SU-DHL-6 (cell line): ENCODE data around the gene BAMBI.

Source experiments
- CTCF ChIP-seq: fragments of 200-600 bp; sonication (generic); IDR thresholded peaks from one replicate; pipeline ENCODE4 v1.5.1; 2017; ENCODE audit warnings: antibody characterized with exemption, mild to moderate bottlenecking, low read length, moderate library complexity; ENCODE audit not compliant: insufficient read depth, poor library complexity, severe bottlenecking
- EZH2phosphoT487 ChIP-seq: fragments of 200-600 bp; sonication (generic), shearing (Covaris generic); conservative IDR thresholded peaks from 2 replicates; pipeline ENCODE4 v1.6.1; 2018; ENCODE audit warnings: mild to moderate bottlenecking, antibody characterized with exemption, low read length, moderate library complexity, mixed read lengths

DNA sequence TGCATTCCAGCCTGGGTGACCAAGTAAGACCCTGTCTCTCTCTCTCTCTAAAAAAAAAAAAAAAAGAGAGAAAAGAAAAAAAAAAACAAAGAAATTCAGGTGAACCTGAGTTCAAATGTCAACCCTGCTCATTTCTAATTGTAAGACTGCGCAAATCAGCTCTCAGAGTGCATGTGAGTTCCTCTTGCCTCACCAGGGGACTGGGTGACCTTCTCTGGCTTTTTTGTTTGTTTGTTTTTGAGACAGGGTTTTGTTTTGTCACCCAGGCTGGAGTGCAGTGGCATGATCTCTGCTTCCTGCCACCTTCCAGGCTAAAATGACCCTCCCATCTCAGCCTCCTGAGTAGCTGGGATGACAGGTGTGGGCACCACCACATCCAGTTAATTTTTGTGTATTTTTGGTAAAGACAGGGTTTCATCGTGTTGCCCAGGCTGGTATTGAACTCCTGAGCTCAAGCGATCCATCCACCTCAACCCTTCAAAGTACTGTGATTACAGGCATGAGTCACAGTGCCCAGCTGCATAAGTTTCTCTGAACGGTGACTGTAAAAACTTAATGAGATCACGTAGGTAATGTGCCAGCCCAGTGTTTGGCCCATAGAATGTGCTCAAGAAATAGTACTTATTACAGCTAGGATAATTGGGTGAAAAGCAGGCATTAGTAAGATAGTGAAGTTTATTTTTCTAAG is 45.3 kb upstream of the BAMBI start:
- TF ChIP-seq CTCF, result no peak
- no peak for TF ChIP-seq EZH2phosphoT487
